ENCODE results near the gene SRCAP.

SRCAP gene

GRCh38 chr16:30652718-30653117 is 46.3 kb upstream of the SRCAP start:
- no peak for TF ChIP-seq CTCF (IDR thresholded peaks at IDR 0.05; ENCODE audit: control extremely low read depth, extremely low read depth, low read depth, missing control alignments)
- ChIA-PET CTCF (interaction anchor here (1.5 kb wide), 1 partner anchor 42 kb away, joined by 4 read pairs; no protein-coding TSS in a partner anchor), POLR2A (no interaction called here)
- DNase-seq (ENCODE audit: extremely low spot score), result no peak

- TF ChIP-seq CTCF (IDR thresholded peaks at IDR 0.05; ENCODE audit: control extremely low read depth, extremely low read depth, low read depth, missing control alignments), result no peak
- no peak for DNase-seq (ENCODE audit: extremely low spot score)
- ChIA-PET POLR2A (interaction anchor here (0.6 kb wide), 1 partner anchor 50 kb away, joined by 4 read pairs; no protein-coding TSS in a partner anchor), CTCF (interaction anchor here (0.8 to 2.9 kb wide), 4 partner anchors 13 to 245 kb away, joined by 3 to 7 read pairs (median 4); partner anchors contain the start of gene DCTPP1)
Observed at GRCh38 chr16:30654856-30655255, 44.1 kb upstream of the SRCAP start.

DNA sequence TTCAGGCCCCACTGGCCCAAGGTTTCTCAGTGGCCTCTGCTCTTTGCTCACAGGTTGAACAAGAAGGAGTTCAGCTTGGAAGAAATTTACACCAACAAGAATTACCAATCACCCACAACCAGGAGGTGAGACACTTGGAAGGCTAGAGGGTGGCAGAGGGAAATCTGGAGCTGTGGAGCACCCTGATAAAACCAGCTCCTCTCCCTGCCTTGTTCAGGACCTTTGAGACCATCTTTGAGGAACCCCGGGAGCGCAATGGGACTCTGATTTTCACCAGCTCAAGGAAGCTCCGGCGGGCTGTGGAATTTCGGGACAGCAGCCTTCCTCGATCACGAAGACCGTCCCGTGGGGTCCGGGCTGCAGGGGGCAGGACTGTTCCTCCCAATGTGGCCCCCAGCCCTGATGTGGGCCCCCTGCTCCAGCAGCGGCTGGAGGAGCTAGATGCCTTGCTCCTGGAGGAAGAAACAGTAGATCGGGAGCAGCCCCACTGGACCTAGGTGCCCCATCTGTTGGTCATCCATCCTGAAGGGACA is 43.1 kb upstream of the SRCAP start:
- POLR2A ChIA-PET, result interaction anchor here (0.6 kb wide), 1 partner anchor 497 kb away, joined by 4 read pairs; no protein-coding TSS in a partner anchor
- CTCF ChIA-PET, result interaction anchor here (1.4 to 2.9 kb wide), 3 partner anchors 27 to 246 kb away, joined by 3 to 7 read pairs (median 5); partner anchors contain the start of gene DCTPP1
- no peak for TF ChIP-seq CTCF (IDR thresholded peaks at IDR 0.05; ENCODE audit: control extremely low read depth, extremely low read depth, low read depth, missing control alignments)
- DNase-seq (ENCODE audit: extremely low spot score), result no peak

- no peak for TF ChIP-seq CTCF (IDR thresholded peaks at IDR 0.05; ENCODE audit: control extremely low read depth, extremely low read depth, low read depth, missing control alignments)
- POLR2A ChIA-PET, result interaction anchor here (0.5 kb wide), 1 partner anchor 88 kb away, joined by 3 read pairs; no protein-coding TSS in a partner anchor
Observed at GRCh38 chr16:30656388-30656787, 42.6 kb upstream of the SRCAP start.

GRCh38 chr16:30656974-30657865 is 41.8 kb upstream of the SRCAP start:
- POLR2A ChIA-PET, result interaction anchor here (0.5 kb wide), 1 partner anchor 89 kb away, joined by 3 read pairs; no protein-coding TSS in a partner anchor
- TF ChIP-seq CTCF (IDR thresholded peaks at IDR 0.05; ENCODE audit: control extremely low read depth, extremely low read depth, low read depth, missing control alignments), result no peak
- no peak for DNase-seq (ENCODE audit: extremely low spot score)
- CTCF ChIA-PET, result interaction anchor here (0.9 to 1.4 kb wide), 2 partner anchors 28 to 227 kb away, joined by 3 read pairs; partner anchors contain the start of gene DCTPP1

More at GRCh38 chr16:30656388-30656787, 42.6 kb upstream of the SRCAP start:
- CTCF ChIA-PET, result interaction anchor here (1.4 to 2.9 kb wide), 2 partner anchors 27 to 247 kb away, joined by 3 to 7 read pairs; no protein-coding TSS in a partner anchor
- DNase-seq (ENCODE audit: extremely low spot score), result no peak

Measured in GM10248 (cell line).